HUDEP-2 (cell line): ENCODE data around the gene NCAM1.
"Not testable (repeated sequence)": the region's sequence is repeated elsewhere in the genome, so short reads cannot be mapped to it uniquely, and the experiment has no call there.

Experiments used
- DNase-seq, 76 experiments: peaks; one replicate each; lab custom pipeline; 2025; ENCODE audit not compliant: unreplicated experiment in 76 of 76; lab: John Stamatoyannopoulos, UW

NCAM1 gene

GRCh38 chr11:113293936-113294335 lies 332.7 kb downstream of the NCAM1 start:
- no peak for DNase-seq

- no peak for DNase-seq
Measured at GRCh38 chr11:113295993-113296392, 334.8 kb downstream of the NCAM1 start.

GRCh38 chr11:113296447-113297205 lies 335.4 kb downstream of the NCAM1 start:
- DNase-seq = peak in 13 of 76 experiments; percentile 3 to 87 (median 72)

GRCh38 chr11:113298496-113298895 lies 337.3 kb downstream of the NCAM1 start:
- not testable (repeated sequence) for DNase-seq

GRCh38 chr11:113304916-113305315 lies 343.7 kb downstream of the NCAM1 start:
- DNase-seq = no peak

- peak in 59 of 76 experiments; percentile 6 to 73 (median 38) for DNase-seq
Measured at GRCh38 chr11:113305440-113306336, 344.5 kb downstream of the NCAM1 start.

- no peak for DNase-seq
Measured at GRCh38 chr11:113308601-113309000, 347.4 kb downstream of the NCAM1 start.

- DNase-seq = no peak
Measured at GRCh38 chr11:113311536-113311935, 350.3 kb downstream of the NCAM1 start.

GRCh38 chr11:113313601-113314000 lies 352.4 kb downstream of the NCAM1 start:
- DNase-seq = peak in 1 of 76 experiments; percentile 10

GRCh38 chr11:113314065-113314388 lies 352.8 kb downstream of the NCAM1 start:
- DNase-seq = no peak

- DNase-seq = peak in 75 of 76 experiments; percentile 45 to 97 (median 88)
Measured at GRCh38 chr11:113314389-113315301, 353.4 kb downstream of the NCAM1 start, which contains the start of gene TTC12. TTC12 (plus strand) TSS chr11:113314583; CDS start chr11:113316258, 1,675 bp downstream.

GRCh38 chr11:113315811-113316210 lies 354.6 kb downstream of the NCAM1 start:
- DNase-seq = no peak

GRCh38 chr11:113316256-113316655 lies 355.0 kb downstream of the NCAM1 start:
- no peak for DNase-seq

- DNase-seq = no peak
Measured at GRCh38 chr11:113317339-113317738, 356.1 kb downstream of the NCAM1 start.

- DNase-seq = no peak
Measured at GRCh38 chr11:113319085-113319484, 357.9 kb downstream of the NCAM1 start.

- no peak for DNase-seq
Measured at GRCh38 chr11:113322158-113322557, 360.9 kb downstream of the NCAM1 start.

GRCh38 chr11:113324250-113324649 lies 363.0 kb downstream of the NCAM1 start:
- DNase-seq = no peak
